H9 (cell line): ENCODE measurements around the gene CCNY. TPM values are rescaled to one million over a fixed set of nuclear protein-coding genes. Genes with fewer than 3 reads are reported as not detected.

Experiments
- DNase-seq: peaks from one replicate; pipeline ENCODE4 v3.0.0-alpha.2; 2017
- H2AFZ ChIP-seq: one replicate; pipeline ENCODE4 v1.6.1; 2013; ENCODE audit warnings: mild to moderate bottlenecking, low read length, control low read depth, moderate library complexity
- H2AK5ac ChIP-seq: 2 replicates; pipeline ENCODE4 v1.6.1; 2013; ENCODE audit warnings: low read length, control low read depth, mixed read lengths; ENCODE audit not compliant: insufficient read length
- H2BK120ac ChIP-seq: one replicate; pipeline ENCODE4 v1.6.1; 2013; ENCODE audit warnings: low read depth, mild to moderate bottlenecking, low read length, control low read depth, inconsistent platforms; ENCODE audit not compliant: poor library complexity, severe bottlenecking
- H2BK12ac ChIP-seq: 2 replicates; pipeline ENCODE4 v1.6.1; 2013; ENCODE audit warnings: low read length, control low read depth, mixed read lengths, low read depth; ENCODE audit not compliant: insufficient read length
- H2BK15ac ChIP-seq: 2 replicates; pipeline ENCODE4 v1.6.1; 2013; ENCODE audit warnings: low read depth, low read length, control low read depth
- H2BK20ac ChIP-seq: one replicate; pipeline ENCODE4 v1.6.1; 2013; ENCODE audit warnings: low read depth, mild to moderate bottlenecking, low read length, control low read depth, inconsistent platforms; ENCODE audit not compliant: poor library complexity, severe bottlenecking
- H2BK5ac ChIP-seq: 2 replicates; pipeline ENCODE4 v1.6.1; 2013; ENCODE audit warnings: low read length, control low read depth, mixed read lengths; ENCODE audit not compliant: insufficient read length
- H3K14ac ChIP-seq: 2 replicates; pipeline ENCODE4 v1.6.1; 2013; ENCODE audit warnings: low read length, control low read depth; ENCODE audit not compliant: insufficient read depth
- H3K18ac ChIP-seq: 2 replicates; pipeline ENCODE4 v1.6.1; 2013; ENCODE audit warnings: low read depth, mild to moderate bottlenecking, mixed read lengths, low read length, control low read depth; ENCODE audit not compliant: insufficient read length
- H3K23ac ChIP-seq: 2 replicates; pipeline ENCODE4 v1.6.1; 2013; ENCODE audit warnings: low read length, control low read depth, mixed read lengths, low read depth; ENCODE audit not compliant: insufficient read length
- H3K23me2 ChIP-seq: 2 replicates; pipeline ENCODE4 v1.6.1; 2013; ENCODE audit warnings: low read depth, mild to moderate bottlenecking, mixed read lengths, low read length, control low read depth; ENCODE audit not compliant: insufficient read length, poor library complexity, severe bottlenecking
- H3K27ac ChIP-seq: 2 replicates; pipeline ENCODE4 v1.5.1; 2013; ENCODE audit warnings: low read length, control low read depth, mixed read lengths, low read depth; ENCODE audit not compliant: insufficient read length
- H3K27me3 ChIP-seq: 2 replicates; pipeline ENCODE4 v1.6.1; 2013; ENCODE audit warnings: low read length, control low read depth, inconsistent platforms; ENCODE audit not compliant: insufficient read depth
- H3K4ac ChIP-seq: 2 replicates; pipeline ENCODE4 v1.6.1; 2013; ENCODE audit warnings: low read depth, mild to moderate bottlenecking, control low read depth, inconsistent platforms, low read length, moderate library complexity
- H3K4me1 ChIP-seq: 2 replicates; pipeline ENCODE4 v1.6.1; 2013; ENCODE audit warnings: low read length, control low read depth, inconsistent platforms; ENCODE audit not compliant: insufficient read depth
- H3K4me2 ChIP-seq: 2 replicates; pipeline ENCODE4 v1.6.1; 2013; ENCODE audit warnings: low read length, control low read depth, mixed read lengths; ENCODE audit not compliant: insufficient read length, insufficient read depth
- H3K56ac ChIP-seq: 2 replicates; pipeline ENCODE4 v1.6.1; 2013; ENCODE audit warnings: low read depth, mild to moderate bottlenecking, mixed read lengths, low read length, control low read depth; ENCODE audit not compliant: insufficient read length
- H3K79me1 ChIP-seq: 2 replicates; pipeline ENCODE4 v1.6.1; 2013; ENCODE audit warnings: low read depth, mild to moderate bottlenecking, moderate library complexity, low read length, control low read depth, inconsistent platforms; ENCODE audit not compliant: insufficient read depth, poor library complexity, severe bottlenecking
- H3K79me2 ChIP-seq: 2 replicates; pipeline ENCODE4 v1.6.1; 2013; ENCODE audit warnings: low read length, control low read depth, inconsistent platforms; ENCODE audit not compliant: insufficient read depth
- H3K9ac ChIP-seq: 2 replicates; pipeline ENCODE4 v1.6.1; 2013; ENCODE audit warnings: low read length, control low read depth, mixed read lengths; ENCODE audit not compliant: insufficient read length; ENCODE audit errors: extremely low read depth
- H3K9me3 ChIP-seq: one replicate; pipeline ENCODE4 v1.6.1; 2013; ENCODE audit warnings: low read depth, low read length, inconsistent platforms; ENCODE audit not compliant: control insufficient read depth
- H3T11ph ChIP-seq: one replicate; pipeline ENCODE4 v1.6.1; 2013; ENCODE audit warnings: mild to moderate bottlenecking, low read length, control low read depth, inconsistent platforms
- H4K20me1 ChIP-seq: one replicate; pipeline ENCODE4 v1.6.1; 2013; ENCODE audit not compliant: control insufficient read depth, insufficient read length, insufficient read depth
- H4K5ac ChIP-seq: 2 replicates; pipeline ENCODE4 v1.6.1; 2013; ENCODE audit warnings: low read depth, mild to moderate bottlenecking, mixed read lengths, low read length, control low read depth; ENCODE audit not compliant: insufficient read length
- H4K8ac ChIP-seq: replicated peaks from 2 replicates; pipeline ENCODE4 v1.6.1; 2013; ENCODE audit warnings: low read length, control low read depth, mixed read lengths, low read depth; ENCODE audit not compliant: insufficient read length
- H4K91ac ChIP-seq: 2 replicates; pipeline ENCODE4 v1.6.1; 2013; ENCODE audit warnings: low read depth, mild to moderate bottlenecking, moderate library complexity, mixed read lengths, low read length, control low read depth; ENCODE audit not compliant: insufficient read length
- H3K27ac Mint-ChIP-seq, 3 experiments: 2 replicates in 2 of 3; 3 replicates in 1 of 3; pipeline ENCODE4 v1.8.0; 2020 to 2021; ENCODE audit warnings: mixed read lengths in 3 of 3, mild to moderate bottlenecking in 1 of 3, moderate library complexity in 1 of 3
- H3K27me3 Mint-ChIP-seq: 2 replicates; pipeline ENCODE4 v1.8.0; 2021; ENCODE audit warnings: low read depth, mild to moderate bottlenecking, moderate library complexity, mixed read lengths
- H3K36me3 Mint-ChIP-seq, 3 experiments: 2 replicates in 2 of 3; 3 replicates in 1 of 3; pipeline ENCODE4 v1.8.0; 2020 to 2021; ENCODE audit warnings: low read depth in 3 of 3, mixed read lengths in 3 of 3; ENCODE audit not compliant: insufficient read depth in 1 of 3
- H3K4me1 Mint-ChIP-seq, 2 experiments: 2 replicates each; pipeline ENCODE4 v1.8.0; 2020; ENCODE audit warnings: mixed read lengths in 2 of 2
- H3K4me3 Mint-ChIP-seq, 2 experiments: 2 replicates in 1 of 2; 3 replicates in 1 of 2; pipeline ENCODE4 v1.8.0; 2020 to 2021; ENCODE audit warnings: mild to moderate bottlenecking in 2 of 2, mixed read lengths in 2 of 2, moderate library complexity in 1 of 2
- H3K9me3 Mint-ChIP-seq, 2 experiments: 2 replicates in 1 of 2; 3 replicates in 1 of 2; pipeline ENCODE4 v1.8.0; 2020; ENCODE audit warnings: mild to moderate bottlenecking in 2 of 2, mixed read lengths in 2 of 2, moderate library complexity in 1 of 2
- WGBS: extraction: QIAGEN DNeasy Blood & Tissue Kit; methylation state at CpG from one replicate; pipeline ENCODE4 v1.1.7; 2013; ENCODE audit warnings: missing lambda C conversion rate, low lambda C conversion rate, mixed read lengths; ENCODE audit not compliant: insufficient read length; ENCODE audit errors: extremely low coverage; 5-methylcytosine and 5-hydroxymethylcytosine counted together
- total RNA-seq: library from RNA; stranded (reverse); gene quantifications from 2 replicates; pipeline ENCODE4 v1.2.1, GENCODE V29; 2021
- TF ChIP-seq, protein P1 (sequence below): fragments of 200-600 bp; sonication (generic); conservative IDR thresholded peaks from 3 replicates; pipeline ENCODE4 v1.8.0; 2021; ENCODE audit warnings: antibody characterized with exemption, mild to moderate bottlenecking

The CCNY gene
- total RNA-seq, 1 experiment from 2014 or later = 62.1 TPM

DNA sequence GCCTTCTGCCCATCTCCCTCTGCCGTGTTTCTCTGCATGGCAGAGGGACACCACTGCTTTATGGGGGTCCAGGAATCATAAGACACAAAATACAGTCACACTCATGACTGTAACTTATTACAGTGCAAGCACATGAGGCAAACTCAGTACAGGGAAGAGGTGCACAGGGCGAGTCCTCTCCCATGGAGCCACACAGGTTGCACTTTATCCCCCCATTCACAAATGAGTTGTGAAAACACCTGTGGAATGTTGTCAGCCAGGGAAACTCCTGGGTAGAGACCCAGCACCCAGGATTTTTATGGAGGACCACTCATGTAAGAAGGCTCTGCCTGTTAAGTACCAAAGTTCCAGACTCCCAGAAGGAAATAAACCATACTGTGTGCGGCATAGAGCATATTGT is 161.6 kb downstream of the CCNY start:
- Histone ChIP-seq H2AFZ (no peak overlapping the region), H3K4me2 (no peak overlapping the region), H4K91ac (no peak overlapping the region), H2AK5ac (no peak overlapping the region), H3T11ph (no peak overlapping the region), H3K4me1 (peaks cover 9% of the 10 kb centered on the region; the same call in 1 of the 2 replicates), H2BK15ac (no peak overlapping the region), H2BK5ac (no peak overlapping the region), H2BK12ac (no peak overlapping the region), H3K23ac (no peak overlapping the region), H3K27ac (no peak overlapping the region), H3K23me2 (no peaks in the 10 kb centered on the region), H3K79me2 (no peaks in the 10 kb centered on the region; the same call in 1 of the 2 replicates), H2BK120ac (no peak overlapping the region), H4K20me1 (no peaks in the 10 kb centered on the region), H4K8ac (no peak overlapping the region), H4K5ac (no peak overlapping the region), H3K56ac (no peak overlapping the region), H3K4ac (no peak overlapping the region), H2BK20ac (no peak overlapping the region), H3K14ac (no peak overlapping the region; the same call in 1 of the 2 replicates), H3K79me1 (peaks cover 2% of the 10 kb centered on the region), H3K9me3 (no peaks in the 10 kb centered on the region), H3K27me3 (no peaks in the 10 kb centered on the region), H3K18ac (no peak overlapping the region), H3K9ac (no peak overlapping the region)
- WGBS = no CpG with 5 or more reads among the region's 3 CpGs
- H3K27ac Mint-ChIP-seq = peak overlapping the region in 1 of 3 experiments; percentile 61; a peak in 1 of 7 replicates
- no peak for DNase-seq
- H3K36me3 Mint-ChIP-seq = 0 out of 7 replicates have a peak, but pooled peaks cover 0 to 2% (median 0%) of the 10 kb centered on the region in 3 experiments
- peaks cover 38 to 45% of the 10 kb centered on the region in 2 experiments for H3K4me1 Mint-ChIP-seq
- TF ChIP-seq, protein P1, sequence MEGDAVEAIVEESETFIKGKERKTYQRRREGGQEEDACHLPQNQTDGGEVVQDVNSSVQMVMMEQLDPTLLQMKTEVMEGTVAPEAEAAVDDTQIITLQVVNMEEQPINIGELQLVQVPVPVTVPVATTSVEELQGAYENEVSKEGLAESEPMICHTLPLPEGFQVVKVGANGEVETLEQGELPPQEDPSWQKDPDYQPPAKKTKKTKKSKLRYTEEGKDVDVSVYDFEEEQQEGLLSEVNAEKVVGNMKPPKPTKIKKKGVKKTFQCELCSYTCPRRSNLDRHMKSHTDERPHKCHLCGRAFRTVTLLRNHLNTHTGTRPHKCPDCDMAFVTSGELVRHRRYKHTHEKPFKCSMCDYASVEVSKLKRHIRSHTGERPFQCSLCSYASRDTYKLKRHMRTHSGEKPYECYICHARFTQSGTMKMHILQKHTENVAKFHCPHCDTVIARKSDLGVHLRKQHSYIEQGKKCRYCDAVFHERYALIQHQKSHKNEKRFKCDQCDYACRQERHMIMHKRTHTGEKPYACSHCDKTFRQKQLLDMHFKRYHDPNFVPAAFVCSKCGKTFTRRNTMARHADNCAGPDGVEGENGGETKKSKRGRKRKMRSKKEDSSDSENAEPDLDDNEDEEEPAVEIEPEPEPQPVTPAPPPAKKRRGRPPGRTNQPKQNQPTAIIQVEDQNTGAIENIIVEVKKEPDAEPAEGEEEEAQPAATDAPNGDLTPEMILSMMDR = no peak
- H3K27me3 Mint-ChIP-seq = no peaks in the 10 kb centered on the region
- H3K4me3 Mint-ChIP-seq = no peak overlapping the region
- H3K9me3 Mint-ChIP-seq = no peaks in the 10 kb centered on the region
